MCF 10A (cell line): ENCODE results near the gene TMUB2. TPM values are rescaled to one million over a fixed set of nuclear protein-coding genes. Genes with fewer than 3 reads are reported as not detected.
A peak's percentile ranks its signal among the peaks of the same experiment; 100 is the strongest.

ENCODE experiments used
- BruUV-seq: library from RNA; stranded (reverse); fragments of 400-500 nt; replicated peaks from 2 replicates; lab custom pipeline; 2021; lab: Mats Ljungman, UMichigan
- CTCF ChIA-PET: fragments of 300-600 bp; sonication (Branson Sonifier 250); formaldehyde crosslinking; extraction: SDS; loops from one replicate; lab custom pipeline; 2021; ENCODE audit warnings: antibody characterized with exemption, inconsistent platforms; lab: Yijun Ruan, JAX
- POLR2A ChIA-PET: fragments of 300-600, 350-650 bp; sonication (Branson Sonifier 250); formaldehyde crosslinking; extraction: SDS; loops from one replicate; lab custom pipeline; 2020; ENCODE audit warnings: antibody characterized with exemption, inconsistent platforms; lab: Yijun Ruan, JAX
- DNase-seq: peaks from one replicate; pipeline ENCODE4 v3.0.0-alpha.2; 2018; ENCODE audit not compliant: unreplicated experiment
- H3K27ac Mint-ChIP-seq: one replicate; pipeline ENCODE4 v1.8.0; 2022; ENCODE audit warnings: mild to moderate bottlenecking, low read depth, mixed read lengths; ENCODE audit not compliant: unreplicated experiment
- H3K27me3 Mint-ChIP-seq: one replicate; pipeline ENCODE4 v1.8.0; 2022; ENCODE audit warnings: mixed read lengths; ENCODE audit not compliant: insufficient read depth, unreplicated experiment
- H3K36me3 Mint-ChIP-seq: one replicate; pipeline ENCODE4 v1.8.0; 2022; ENCODE audit warnings: mild to moderate bottlenecking, moderate library complexity, mixed read lengths; ENCODE audit not compliant: insufficient read depth, unreplicated experiment
- H3K4me1 Mint-ChIP-seq: one replicate; pipeline ENCODE4 v1.8.0; 2022; ENCODE audit warnings: mixed read lengths; ENCODE audit not compliant: insufficient read depth, unreplicated experiment
- H3K4me3 Mint-ChIP-seq: one replicate; pipeline ENCODE4 v1.8.0; 2022; ENCODE audit warnings: mild to moderate bottlenecking, moderate library complexity, mixed read lengths; ENCODE audit not compliant: unreplicated experiment
- H3K9me3 Mint-ChIP-seq: one replicate; pipeline ENCODE4 v1.8.0; 2022; ENCODE audit warnings: mixed read lengths; ENCODE audit not compliant: unreplicated experiment
- CTCF ChIP-seq: fragments of 200-600 bp; IDR thresholded peaks from one replicate; pipeline ENCODE4 v1.8.0; 2022; ENCODE audit warnings: antibody characterized with exemption, mild to moderate bottlenecking; ENCODE audit not compliant: unreplicated experiment
- intact Hi-C: fragments of 100-400 bp; cut with micrococcal nuclease; formaldehyde crosslinking; loops from 2 replicates; pipeline ENCODE4 v1.14.1; 2022
- total RNA-seq: library from RNA; stranded (reverse); gene quantifications from 2 replicates; pipeline ENCODE4 v1.2.3, GENCODE V29; 2022

TMUB2 gene
- total RNA-seq, 1 experiment from 2014 or later = 26.5 TPM

- Mint-ChIP-seq H3K36me3 (peaks cover 71% of the 10 kb centered on the region), H3K27ac (no peak overlapping the region), H3K27me3 (no peaks in the 10 kb centered on the region), H3K4me1 (peaks cover 11% of the 10 kb centered on the region), H3K9me3 (no peaks in the 10 kb centered on the region), H3K4me3 (no peak overlapping the region)
- intact Hi-C loops = no loop called here
- ChIA-PET POLR2A (interaction anchor here (0.6 to 1.7 kb wide), 4 partner anchors 8 to 133 kb away, joined by 3 to 6 read pairs (median 4); partner anchors contain the start of gene SLC25A39), CTCF (interaction anchor here (1.4 kb wide), 1 partner anchor 18 kb away, joined by 4 read pairs; no protein-coding TSS in a partner anchor)
- no peak for TF ChIP-seq CTCF
- no peak for DNase-seq
- no TSS peak for BruUV-seq
Measured at GRCh38 chr17:44191369-44191768, 4.6 kb downstream of the TMUB2 start.

DNA sequence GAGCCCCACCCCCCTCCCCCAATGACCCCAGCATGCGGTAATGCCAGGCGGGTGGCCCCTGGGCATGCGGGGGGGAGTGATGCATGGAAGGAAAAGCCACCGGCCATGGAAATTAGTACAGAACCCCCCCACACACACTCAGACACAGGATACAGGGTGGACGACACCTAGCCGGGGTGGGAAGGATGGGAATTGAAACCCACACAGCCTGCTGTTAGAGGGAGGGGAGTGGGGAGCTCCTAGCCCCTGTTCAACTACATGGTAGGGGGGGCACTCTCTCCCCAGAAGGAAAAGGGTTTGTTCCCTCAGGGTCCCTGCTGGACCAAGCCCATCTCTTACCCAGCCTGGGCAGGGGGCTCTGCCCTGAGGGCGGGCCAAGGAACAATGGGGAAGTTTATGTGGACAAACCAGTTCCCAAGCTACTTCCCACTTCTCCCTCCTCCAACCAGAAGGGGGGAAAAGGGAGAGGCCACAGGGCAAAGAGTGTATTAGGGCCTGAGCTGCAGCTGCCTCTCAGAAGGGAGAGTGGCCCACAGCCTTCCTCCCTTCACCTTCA, 5.2 kb downstream of the TMUB2 start:
- Mint-ChIP-seq H3K4me1 (peaks cover 11% of the 10 kb centered on the region), H3K4me3 (no peak overlapping the region), H3K27ac (no peak overlapping the region), H3K36me3 (peaks cover 78% of the 10 kb centered on the region), H3K9me3 (no peaks in the 10 kb centered on the region), H3K27me3 (no peaks in the 10 kb centered on the region)
- DNase-seq = no peak
- intact Hi-C loops = no loop called here
- TSS peak; percentile 13 for BruUV-seq
- no peak for TF ChIP-seq CTCF
- ChIA-PET POLR2A (interaction anchor here (0.6 to 1.3 kb wide), 2 partner anchors 27 to 133 kb away, joined by 3 read pairs; partner anchors contain the start of genes SLC25A39 and UBTF), CTCF (interaction anchor here (0.6 to 1.4 kb wide), 2 partner anchors 18 to 30 kb away, joined by 4 read pairs; no protein-coding TSS in a partner anchor)

DNA sequence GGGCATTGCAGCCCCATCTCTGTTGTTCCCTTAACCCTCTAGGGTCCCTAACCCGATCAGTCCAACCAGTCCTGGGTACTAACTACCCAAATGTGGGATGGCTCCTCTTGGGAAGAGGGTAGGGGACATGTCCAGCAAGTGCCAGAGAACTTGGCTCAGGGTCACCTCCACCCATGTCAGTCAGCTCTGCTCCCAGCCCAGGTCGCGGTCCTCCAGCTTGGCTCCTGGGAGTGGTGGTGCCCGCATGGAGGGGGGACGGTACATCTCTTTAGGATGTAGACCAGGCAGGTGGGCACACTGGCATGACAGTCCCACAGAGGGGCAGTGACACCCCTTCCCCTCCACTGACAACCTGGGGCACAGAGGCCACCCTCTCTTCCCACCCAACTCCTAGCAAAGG, 6.0 kb downstream of the TMUB2 start:
- intact Hi-C loops = no loop called here
- CTCF ChIA-PET = interaction anchor here (0.6 kb wide), 1 partner anchor 29 kb away, joined by 4 read pairs; no protein-coding TSS in a partner anchor
- H3K36me3 Mint-ChIP-seq = peaks cover 77% of the 10 kb centered on the region
- TF ChIP-seq CTCF = no peak
- peaks cover 13% of the 10 kb centered on the region for H3K4me1 Mint-ChIP-seq
- BruUV-seq = no TSS peak
- DNase-seq = no peak
- H3K27ac Mint-ChIP-seq = peak overlapping the region; percentile 74
- POLR2A ChIA-PET = interaction anchor here (1.3 kb wide), 1 partner anchor 132 kb away, joined by 3 read pairs; the partner anchor contains the start of gene SLC25A39
- H3K4me3 Mint-ChIP-seq = no peak overlapping the region
- H3K9me3 Mint-ChIP-seq = no peaks in the 10 kb centered on the region
- no peaks in the 10 kb centered on the region for H3K27me3 Mint-ChIP-seq

- BruUV-seq = no TSS peak
- Mint-ChIP-seq H3K36me3 (peaks cover 78% of the 10 kb centered on the region), H3K27me3 (no peaks in the 10 kb centered on the region), H3K4me1 (peaks cover 16% of the 10 kb centered on the region), H3K4me3 (no peak overlapping the region), H3K27ac (peak overlapping the region; percentile 74), H3K9me3 (no peaks in the 10 kb centered on the region)
- no peak for DNase-seq
- TF ChIP-seq CTCF = no peak
- intact Hi-C loops = no loop called here
- ChIA-PET POLR2A (interaction anchor here (0.8 to 1.3 kb wide), 2 partner anchors 28 to 131 kb away, joined by 3 read pairs; partner anchors contain the start of gene SLC25A39), CTCF (interaction anchor here (0.6 kb wide), 1 partner anchor 131 kb away, joined by 3 read pairs; no protein-coding TSS in a partner anchor)
Measured at GRCh38 chr17:44193326-44194084, 6.7 kb downstream of the TMUB2 start.
